HepG2 (cell line): ENCODE measurements around the gene ZNF8. TPM values are rescaled to one million over a fixed set of nuclear protein-coding genes. Genes with fewer than 3 reads are reported as not detected.

Experiments
- BRF2 ChIP-seq: sonication (generic); formaldehyde crosslinking; IDR thresholded peaks from 2 replicates; pipeline ENCODE4 v1.8.1; 2022; ENCODE audit warnings: mild to moderate bottlenecking, missing genetic modification reagents
- FIP1L1 ChIP-seq: fragments of 200-400 bp; formaldehyde crosslinking; IDR thresholded peaks from 2 replicates; pipeline ENCODE4 v1.6.1; 2018; ENCODE audit warnings: low read depth, mild to moderate bottlenecking, low read length, moderate library complexity, borderline replicate concordance; ENCODE audit not compliant: insufficient read depth
- FOXA1 ChIP-seq, 2 experiments: fragments of 450-650 bp in 1 of 2; sonication (generic) in 1 of 2; formaldehyde crosslinking in 1 of 2; IDR thresholded peaks; 2 replicates each; pipeline versions ENCODE4 v1.4.0 to v1.6.1; 2016 to 2020; ENCODE audit warnings: missing genetic modification reagents in 1 of 2
- HOXA5 ChIP-seq: sonication (generic); formaldehyde crosslinking; IDR thresholded peaks from 2 replicates; pipeline ENCODE4 v1.4.0; 2020; ENCODE audit warnings: missing genetic modification reagents
- ISL2 ChIP-seq: sonication (generic); formaldehyde crosslinking; IDR thresholded peaks from 2 replicates; pipeline ENCODE4 v1.5.0; 2020; ENCODE audit warnings: missing genetic modification reagents
- KLF12 ChIP-seq: sonication (generic); formaldehyde crosslinking; IDR thresholded peaks from 2 replicates; pipeline ENCODE4 v1.4.0; 2020; ENCODE audit warnings: missing genetic modification reagents, borderline replicate concordance
- NCOR1 ChIP-seq: fragments of 200-600 bp; sonication (generic); IDR thresholded peaks from 2 replicates; pipeline ENCODE4 v1.7.0; 2017; ENCODE audit warnings: antibody characterized with exemption, low read length, borderline replicate concordance
- PHF5A ChIP-seq: IDR thresholded peaks from one replicate; pipeline ENCODE4 v1.6.1; 2018; ENCODE audit warnings: low read depth, missing genetic modification reagents; ENCODE audit not compliant: unreplicated experiment
- PLRG1 ChIP-seq: fragments of 450-650 bp; conservative IDR thresholded peaks from 2 replicates; pipeline ENCODE4 v1.6.1; 2016
- PRDM4 ChIP-seq: sonication (generic); formaldehyde crosslinking; IDR thresholded peaks from 2 replicates; pipeline ENCODE4 v1.9.0; 2021; ENCODE audit warnings: missing genetic modification reagents, borderline replicate concordance
- SRSF4 ChIP-seq: fragments of 200-400 bp; formaldehyde crosslinking; IDR thresholded peaks from one replicate; pipeline ENCODE4 v1.6.1; 2018; ENCODE audit warnings: mild to moderate bottlenecking, low read depth, low read length, moderate library complexity; ENCODE audit not compliant: poor library complexity, severe bottlenecking
- SRSF9 ChIP-seq: fragments of 200-400 bp; formaldehyde crosslinking; IDR thresholded peaks from 2 replicates; pipeline ENCODE4 v1.6.1; 2018; ENCODE audit warnings: borderline replicate concordance, mild to moderate bottlenecking, low read depth, low read length; ENCODE audit not compliant: insufficient read depth, poor library complexity, severe bottlenecking
- ZBTB21 ChIP-seq: sonication (generic); formaldehyde crosslinking; IDR thresholded peaks from 2 replicates; pipeline ENCODE4 v1.4.0; 2020; ENCODE audit warnings: missing genetic modification reagents
- ZBTB43 ChIP-seq: sonication (generic); formaldehyde crosslinking; conservative IDR thresholded peaks from 2 replicates; pipeline ENCODE4 v1.4.0; 2020; ENCODE audit warnings: missing genetic modification reagents
- ZFY ChIP-seq: sonication (generic); formaldehyde crosslinking; IDR thresholded peaks from 2 replicates; pipeline ENCODE4 v1.4.0; 2020; ENCODE audit warnings: missing genetic modification reagents
- ZMAT3 ChIP-seq: sonication (generic); formaldehyde crosslinking; conservative IDR thresholded peaks from 2 replicates; pipeline ENCODE4 v1.7.0; 2021; ENCODE audit warnings: missing genetic modification reagents
- ZNF235 ChIP-seq: sonication (generic); formaldehyde crosslinking; IDR thresholded peaks from 2 replicates; pipeline ENCODE4 v1.8.1; 2023; ENCODE audit warnings: mild to moderate bottlenecking, missing genetic modification reagents, borderline replicate concordance
- ZNF253 ChIP-seq: sonication (generic); formaldehyde crosslinking; IDR thresholded peaks from 2 replicates; pipeline ENCODE4 v1.8.0; 2022; ENCODE audit warnings: mild to moderate bottlenecking, missing genetic modification reagents, borderline replicate concordance
- ZNF350 ChIP-seq: sonication (generic); formaldehyde crosslinking; IDR thresholded peaks from 2 replicates; pipeline ENCODE4 v1.4.0; 2020; ENCODE audit warnings: mild to moderate bottlenecking, low read depth, missing genetic modification reagents, borderline replicate concordance
- ZNF460 ChIP-seq: sonication (generic); formaldehyde crosslinking; IDR thresholded peaks from 2 replicates; pipeline ENCODE4 v1.5.1; 2020; ENCODE audit warnings: missing genetic modification reagents, mild to moderate bottlenecking, borderline replicate concordance
- ZNF704 ChIP-seq: sonication (generic); formaldehyde crosslinking; IDR thresholded peaks from 2 replicates; pipeline ENCODE4 v1.8.1; 2023; ENCODE audit warnings: mild to moderate bottlenecking, inconsistent platforms, moderate library complexity, missing genetic modification reagents, borderline replicate concordance
- ZNF850 ChIP-seq: sonication (generic); formaldehyde crosslinking; conservative IDR thresholded peaks from 2 replicates; pipeline ENCODE4 v1.9.0; 2021; ENCODE audit warnings: mild to moderate bottlenecking, missing genetic modification reagents
- polyA plus RNA-seq, 8 experiments: library from polyadenylated mRNA; depleted of rRNA in 3 of 8; stranded (reverse) in 7 of 8; unstranded in 1 of 8; fragments of >200 nt; fragmentation: Illumina TruSeq in 4 of 8; extraction: Trizol in 4 of 8; gene quantifications; 2 replicates each; pipeline versions ENCODE4 v1.2.1 to v1.2.3, GENCODE V29; 2011 to 2016; ENCODE audit warnings: low read depth in 4 of 8, missing spikeins in 1 of 8, mixed read lengths in 1 of 8; ENCODE audit not compliant: insufficient read depth in 1 of 8
- total RNA-seq, 5 experiments: library from RNA; depleted of rRNA; stranded (reverse); fragments of >200 nt; fragmentation: Illumina TruSeq; extraction: Trizol; gene quantifications; 2 replicates each; pipeline ENCODE4 v1.2.3, GENCODE V29; 2016; ENCODE audit warnings: low read depth in 1 of 5

The ZNF8 gene
- total and polyA plus RNA-seq, 2 of the 13 experiments (the other 11 are each of a cell fraction or from before 2014, with no cell fraction given): 3.1 to 3.3 TPM

- TF ChIP-seq ZNF704: no peak
- no peak for TF ChIP-seq HOXA5
- peak; percentile 47; the same call in 1 of the 2 replicates for TF ChIP-seq BRF2 (CRISPR knock-in tag)
- TF ChIP-seq ZNF850 (CRISPR knock-in tag): no peak
- TF ChIP-seq ZFY: peak; percentile 71
- TF ChIP-seq KLF12 (CRISPR knock-in tag): no peak
- TF ChIP-seq SRSF9: no peak
- TF ChIP-seq FOXA1 (IDR thresholded peaks at IDR 0.05): no peak
- TF ChIP-seq FOXA1 (CRISPR knock-in tag; IDR thresholded peaks at IDR 0.05): peak; percentile 23
- peak; percentile 65; the same call in 1 of the 2 replicates for TF ChIP-seq ISL2 (CRISPR knock-in tag)
- no peak for TF ChIP-seq SRSF4
- no peak for TF ChIP-seq PRDM4 (CRISPR knock-in tag)
- TF ChIP-seq ZBTB21 (CRISPR knock-in tag): peak; percentile 93
- no peak for TF ChIP-seq ZNF253
- no peak for TF ChIP-seq NCOR1
- no peak for TF ChIP-seq PLRG1
- TF ChIP-seq ZNF235 (CRISPR knock-in tag): no peak
- TF ChIP-seq ZNF350: peak; percentile 96
- 0 out of 2 replicates have a peak, but pooled peaks have one; percentile 49 for TF ChIP-seq FIP1L1
- TF ChIP-seq PHF5A (CRISPR knock-in tag): no peak
- no peak for TF ChIP-seq ZNF460 (CRISPR knock-in tag)
- no peak for TF ChIP-seq ZBTB43 (CRISPR knock-in tag)
- TF ChIP-seq ZMAT3 (CRISPR knock-in tag): no peak
Observed at GRCh38 chr19:58305065-58305931, 26.5 kb downstream of the ZNF8 start, which contains the start of gene ERVK3-1 (continued).
